GM10847 (cell line): ENCODE data around the gene PIRT.

Experiments
- POLR2A ChIP-seq: IDR thresholded peaks from 2 replicates; pipeline ENCODE4 v1.6.1; 2011; ENCODE audit not compliant: insufficient read length; ENCODE audit errors: extremely low read depth

Gene PIRT

GRCh38 chr17:10837921-10838320, at the start of gene PIRT:
Gene PIRT, minus strand, starts transcription at chr17:10838087. Its CDS starts 12,442 bp downstream, at chr17:10825645.
- TF ChIP-seq POLR2A: no peak

- TF ChIP-seq POLR2A: no peak
Measured at GRCh38 chr17:10881959-10882358, 44.1 kb upstream of the PIRT start.

- TF ChIP-seq POLR2A: no peak
Measured at GRCh38 chr17:10879190-10879836, 41.4 kb upstream of the PIRT start.

- TF ChIP-seq POLR2A: no peak
Measured at GRCh38 chr17:10875984-10876555, 38.2 kb upstream of the PIRT start.

- TF ChIP-seq POLR2A: no peak
Measured at GRCh38 chr17:10875430-10875851, 37.6 kb upstream of the PIRT start.

GRCh38 chr17:10871914-10872313, 34.0 kb upstream of the PIRT start:
- no peak for TF ChIP-seq POLR2A

GRCh38 chr17:10870336-10871050, 32.6 kb upstream of the PIRT start:
- TF ChIP-seq POLR2A: no peak

GRCh38 chr17:10859051-10859450, 21.2 kb upstream of the PIRT start:
- TF ChIP-seq POLR2A: no peak

- no peak for TF ChIP-seq POLR2A
Measured at GRCh38 chr17:10857976-10858375, 20.1 kb upstream of the PIRT start.

GRCh38 chr17:10845388-10845751, 7.5 kb upstream of the PIRT start:
- no peak for TF ChIP-seq POLR2A

GRCh38 chr17:10844621-10845387, 6.9 kb upstream of the PIRT start:
- TF ChIP-seq POLR2A: no peak

- no peak for TF ChIP-seq POLR2A
Measured at GRCh38 chr17:10843811-10844210, 5.9 kb upstream of the PIRT start.

- no peak for TF ChIP-seq POLR2A
Measured at GRCh38 chr17:10842658-10843057, 4.8 kb upstream of the PIRT start.

- no peak for TF ChIP-seq POLR2A
Measured at GRCh38 chr17:10838682-10839081, 795 bp upstream of the PIRT start.

- no peak for TF ChIP-seq POLR2A
Measured at GRCh38 chr17:10836966-10837590, 809 bp downstream of the PIRT start.
